H1 (cell line): ENCODE data around the gene GRID2. TPM values are rescaled to one million over a fixed set of nuclear protein-coding genes. Genes with fewer than 3 reads are reported as not detected.

Experiments
- CHD7 ChIP-seq: fragments of 300-600 bp; sonication (generic); IDR thresholded peaks from 2 replicates; pipeline ENCODE4 v1.7.1; 2012; ENCODE audit warnings: low read length, moderate library complexity, mild to moderate bottlenecking, inconsistent platforms; ENCODE audit not compliant: insufficient replicate concordance
- GABPA ChIP-seq: IDR thresholded peaks from 2 replicates; pipeline ENCODE4 v1.6.1; 2011; ENCODE audit warnings: mild to moderate bottlenecking, low read length, moderate library complexity, borderline replicate concordance; ENCODE audit not compliant: insufficient read depth
- JUN ChIP-seq: IDR thresholded peaks from 2 replicates; pipeline ENCODE4 v1.6.1; 2011; ENCODE audit warnings: low read depth, mild to moderate bottlenecking, improper control_type of control experiment, low read length
- RBBP5 ChIP-seq: IDR thresholded peaks from 2 replicates; pipeline ENCODE4 v1.7.1; 2012; ENCODE audit warnings: low read depth, mild to moderate bottlenecking, inconsistent platforms, low read length, moderate library complexity, borderline replicate concordance
- TEAD4 ChIP-seq: IDR thresholded peaks from 2 replicates; pipeline ENCODE4 v1.6.1; 2012; ENCODE audit warnings: low read depth, low read length, inconsistent platforms, mixed read lengths
- polyA plus RNA-seq, 7 experiments: library from polyadenylated mRNA; depleted of rRNA in 3 of 7; stranded (reverse) in 5 of 7; unstranded in 2 of 7; fragments of >200 nt in 5 of 7; fragments of 200-250 nt in 2 of 7; gene quantifications; 1 replicate in 5 of 7; 2 replicates in 1 of 7; 4 replicates in 1 of 7; pipeline versions ENCODE4 v1.2.1 to v1.2.3, GENCODE V29; 2011 to 2013; ENCODE audit warnings: missing spikeins in 2 of 7, mixed read lengths in 2 of 7
- total RNA-seq: library from RNA; stranded (reverse); fragmentation: NEBNext Ultra II Directional; extraction: Animal tissue kit (Norgen Biotek cat#: 25700); gene quantifications from 2 replicates; pipeline ENCODE4 v1.2.1, GENCODE V29; 2021

GRID2 gene
- total and polyA plus RNA-seq, 2 of the 8 experiments (the other 6 are each of a cell fraction or from before 2014, with no cell fraction given) = 31.1 to 81.9 TPM

GRCh38 chr4:92994727-92995126 lies 691.0 kb downstream of the GRID2 start (continued):
- no peak for TF ChIP-seq CHD7
- TF ChIP-seq TEAD4 = no peak
- no peak for TF ChIP-seq GABPA
- TF ChIP-seq RBBP5 = no peak
- no peak for TF ChIP-seq JUN
